HEK293 (cell line): ENCODE measurements around the gene HOXC10.

Experiments used
- CTCF ChIP-seq: fragments of 450-650 bp; formaldehyde crosslinking; IDR thresholded peaks from 2 replicates; pipeline ENCODE4 v1.5.1; 2016; ENCODE audit warnings: missing biosample characterization, missing genetic modification characterization
- KLF10 ChIP-seq: fragments of 450-650 bp; IDR thresholded peaks from 2 replicates; pipeline ENCODE4 v1.5.1; 2018; ENCODE audit warnings: missing biosample characterization, mild to moderate bottlenecking, missing genetic modification characterization
- MYNN ChIP-seq: fragments of 450-650 bp; formaldehyde crosslinking; IDR thresholded peaks from 2 replicates; pipeline ENCODE4 v1.5.1; 2016; ENCODE audit warnings: missing biosample characterization, missing genetic modification characterization, borderline replicate concordance
- OVOL3 ChIP-seq: fragments of 450-650 bp; formaldehyde crosslinking; IDR thresholded peaks from 2 replicates; pipeline ENCODE4 v1.5.1; 2016; ENCODE audit warnings: missing biosample characterization, missing genetic modification characterization
- PRDM10 ChIP-seq: fragments of 450-650 bp; formaldehyde crosslinking; IDR thresholded peaks from 2 replicates; pipeline ENCODE4 v1.5.1; 2016; ENCODE audit warnings: missing biosample characterization, missing genetic modification characterization
- ZBTB20 ChIP-seq: fragments of 450-650 bp; formaldehyde crosslinking; IDR thresholded peaks from 2 replicates; pipeline ENCODE4 v1.5.1; 2016; ENCODE audit warnings: missing biosample characterization, missing genetic modification characterization
- ZBTB44 ChIP-seq: fragments of 450-650 bp; IDR thresholded peaks from 2 replicates; pipeline ENCODE4 v1.5.1; 2018; ENCODE audit warnings: missing biosample characterization, mild to moderate bottlenecking, missing genetic modification characterization
- ZNF24 ChIP-seq: fragments of 450-650 bp; formaldehyde crosslinking; IDR thresholded peaks from 2 replicates; pipeline ENCODE4 v1.5.1; 2016; ENCODE audit warnings: missing biosample characterization, missing genetic modification characterization
- ZNF510 ChIP-seq: fragments of 450-650 bp; formaldehyde crosslinking; IDR thresholded peaks from 2 replicates; pipeline ENCODE4 v1.5.1; 2018; ENCODE audit warnings: mild to moderate bottlenecking, missing genetic modification characterization, missing biosample characterization; ENCODE audit not compliant: insufficient replicate concordance
- ZNF596 ChIP-seq: fragments of 450-650 bp; IDR thresholded peaks from 2 replicates; pipeline ENCODE4 v1.5.0; 2018; ENCODE audit warnings: missing biosample characterization, mild to moderate bottlenecking, missing genetic modification characterization, moderate library complexity
- ZNF747 ChIP-seq: fragments of 450-650 bp; formaldehyde crosslinking; IDR thresholded peaks from 2 replicates; pipeline ENCODE4 v1.5.1; 2016; ENCODE audit warnings: missing biosample characterization, missing genetic modification characterization

- no peak for TF ChIP-seq OVOL3 (tag by site-specific recombination)
- no peak for TF ChIP-seq CTCF (tag by site-specific recombination)
- TF ChIP-seq PRDM10 = no peak
- no peak for TF ChIP-seq ZBTB44 (tag by site-specific recombination)
- no peak for TF ChIP-seq ZBTB20 (tag by site-specific recombination)
- no peak for TF ChIP-seq ZNF747 (tag by site-specific recombination)
- no peak for TF ChIP-seq ZNF24 (tag by site-specific recombination)
- TF ChIP-seq KLF10 (tag by site-specific recombination) = no peak
- TF ChIP-seq ZNF510 (tag by site-specific recombination) = no peak
- TF ChIP-seq ZNF596 = no peak
- no peak for TF ChIP-seq MYNN (tag by site-specific recombination)
These were observed 7.5 kb downstream of the HOXC10 start for GRCh38 chr12:53992377-53992889.
